ENCODE results near the gene COA3. TPM values are rescaled to one million over a fixed set of nuclear protein-coding genes. Genes with fewer than 3 reads are reported as not detected.

The COA3 gene
- total and polyA plus RNA-seq, 2 experiments from 2014 or later, result 81.2 to 138 TPM

DNA sequence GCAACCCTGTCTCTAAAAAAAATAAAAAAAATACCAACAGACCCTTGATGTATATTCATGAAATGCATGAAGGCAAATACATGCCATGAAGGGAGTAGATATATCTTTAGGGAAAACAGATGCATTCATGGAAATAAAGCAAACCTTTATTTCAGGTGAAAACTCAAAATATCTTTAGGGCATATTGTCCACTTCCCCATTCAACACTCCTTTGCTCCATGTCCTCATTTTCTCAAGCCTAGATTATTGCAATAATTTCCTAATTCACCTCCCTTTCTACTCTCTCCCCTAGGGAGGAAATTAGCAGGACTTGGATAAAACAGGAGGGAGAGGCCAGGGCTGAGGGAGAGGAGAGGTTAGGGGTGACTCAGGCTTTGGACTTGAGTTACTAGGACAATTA, 31.0 kb downstream of the COA3 start:
- Mint-ChIP-seq H3K4me3 (no peak overlapping the region; the same call in 2 of the 3 replicates), H3K27ac (no peak overlapping the region)

More for the DNA sequence above, 31.0 kb downstream of the COA3 start:
- H2AFZ ChIP-seq, result no peak overlapping the region
- ATAC-seq (no peak), DNase-seq (ENCODE audit: low spot score) (no peak)
- no peaks in the 10 kb centered on the region for H3K36me3 Mint-ChIP-seq (ENCODE audit: low read depth)
- H3K4me3 ChIP-seq, result no peak overlapping the region
- H3K36me3 ChIP-seq (ENCODE audit: insufficient read depth), result no peaks in the 10 kb centered on the region
- H3K79me2 ChIP-seq (replicated peaks; ENCODE audit: insufficient read depth), result no peaks in the 10 kb centered on the region
- no peak overlapping the region for H3K4me2 ChIP-seq
- TF ChIP-seq, protein P1, sequence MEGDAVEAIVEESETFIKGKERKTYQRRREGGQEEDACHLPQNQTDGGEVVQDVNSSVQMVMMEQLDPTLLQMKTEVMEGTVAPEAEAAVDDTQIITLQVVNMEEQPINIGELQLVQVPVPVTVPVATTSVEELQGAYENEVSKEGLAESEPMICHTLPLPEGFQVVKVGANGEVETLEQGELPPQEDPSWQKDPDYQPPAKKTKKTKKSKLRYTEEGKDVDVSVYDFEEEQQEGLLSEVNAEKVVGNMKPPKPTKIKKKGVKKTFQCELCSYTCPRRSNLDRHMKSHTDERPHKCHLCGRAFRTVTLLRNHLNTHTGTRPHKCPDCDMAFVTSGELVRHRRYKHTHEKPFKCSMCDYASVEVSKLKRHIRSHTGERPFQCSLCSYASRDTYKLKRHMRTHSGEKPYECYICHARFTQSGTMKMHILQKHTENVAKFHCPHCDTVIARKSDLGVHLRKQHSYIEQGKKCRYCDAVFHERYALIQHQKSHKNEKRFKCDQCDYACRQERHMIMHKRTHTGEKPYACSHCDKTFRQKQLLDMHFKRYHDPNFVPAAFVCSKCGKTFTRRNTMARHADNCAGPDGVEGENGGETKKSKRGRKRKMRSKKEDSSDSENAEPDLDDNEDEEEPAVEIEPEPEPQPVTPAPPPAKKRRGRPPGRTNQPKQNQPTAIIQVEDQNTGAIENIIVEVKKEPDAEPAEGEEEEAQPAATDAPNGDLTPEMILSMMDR (conservative IDR thresholded peaks at IDR 0.05; ENCODE audit: low read depth in 2 of 2), result no peak
- TF ChIP-seq ZNF114 (CRISPR knock-in tag; IDR thresholded peaks at IDR 0.05) (no peak), EZH2phosphoT487 (IDR thresholded peaks at IDR 0.05; ENCODE audit: unreplicated experiment) (no peak), JUNB (IDR thresholded peaks at IDR 0.05; ENCODE audit: unreplicated experiment) (no peak), STAT1 (IDR thresholded peaks at IDR 0.05; ENCODE audit: unreplicated experiment) (no peak), CREB1 (CRISPR knock-in tag; IDR thresholded peaks at IDR 0.05; ENCODE audit: low read depth) (no peak), EZH2 (IDR thresholded peaks at IDR 0.05; ENCODE audit: low read depth, unreplicated experiment) (no peak), POLR2AphosphoS5 (IDR thresholded peaks at IDR 0.05; ENCODE audit: low read depth) (no peak), ZNF331 (CRISPR knock-in tag; IDR thresholded peaks at IDR 0.05; ENCODE audit: low read depth) (no peak), NANOG (IDR thresholded peaks at IDR 0.05; ENCODE audit: borderline replicate concordance) (no peak), ZNF462 (CRISPR knock-in tag; IDR thresholded peaks at IDR 0.05) (no peak)
- TF ChIP-seq, protein P2, sequence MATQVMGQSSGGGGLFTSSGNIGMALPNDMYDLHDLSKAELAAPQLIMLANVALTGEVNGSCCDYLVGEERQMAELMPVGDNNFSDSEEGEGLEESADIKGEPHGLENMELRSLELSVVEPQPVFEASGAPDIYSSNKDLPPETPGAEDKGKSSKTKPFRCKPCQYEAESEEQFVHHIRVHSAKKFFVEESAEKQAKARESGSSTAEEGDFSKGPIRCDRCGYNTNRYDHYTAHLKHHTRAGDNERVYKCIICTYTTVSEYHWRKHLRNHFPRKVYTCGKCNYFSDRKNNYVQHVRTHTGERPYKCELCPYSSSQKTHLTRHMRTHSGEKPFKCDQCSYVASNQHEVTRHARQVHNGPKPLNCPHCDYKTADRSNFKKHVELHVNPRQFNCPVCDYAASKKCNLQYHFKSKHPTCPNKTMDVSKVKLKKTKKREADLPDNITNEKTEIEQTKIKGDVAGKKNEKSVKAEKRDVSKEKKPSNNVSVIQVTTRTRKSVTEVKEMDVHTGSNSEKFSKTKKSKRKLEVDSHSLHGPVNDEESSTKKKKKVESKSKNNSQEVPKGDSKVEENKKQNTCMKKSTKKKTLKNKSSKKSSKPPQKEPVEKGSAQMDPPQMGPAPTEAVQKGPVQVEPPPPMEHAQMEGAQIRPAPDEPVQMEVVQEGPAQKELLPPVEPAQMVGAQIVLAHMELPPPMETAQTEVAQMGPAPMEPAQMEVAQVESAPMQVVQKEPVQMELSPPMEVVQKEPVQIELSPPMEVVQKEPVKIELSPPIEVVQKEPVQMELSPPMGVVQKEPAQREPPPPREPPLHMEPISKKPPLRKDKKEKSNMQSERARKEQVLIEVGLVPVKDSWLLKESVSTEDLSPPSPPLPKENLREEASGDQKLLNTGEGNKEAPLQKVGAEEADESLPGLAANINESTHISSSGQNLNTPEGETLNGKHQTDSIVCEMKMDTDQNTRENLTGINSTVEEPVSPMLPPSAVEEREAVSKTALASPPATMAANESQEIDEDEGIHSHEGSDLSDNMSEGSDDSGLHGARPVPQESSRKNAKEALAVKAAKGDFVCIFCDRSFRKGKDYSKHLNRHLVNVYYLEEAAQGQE (IDR thresholded peaks at IDR 0.05; ENCODE audit: unreplicated experiment), result no peak
- TF ChIP-seq, protein P3, sequence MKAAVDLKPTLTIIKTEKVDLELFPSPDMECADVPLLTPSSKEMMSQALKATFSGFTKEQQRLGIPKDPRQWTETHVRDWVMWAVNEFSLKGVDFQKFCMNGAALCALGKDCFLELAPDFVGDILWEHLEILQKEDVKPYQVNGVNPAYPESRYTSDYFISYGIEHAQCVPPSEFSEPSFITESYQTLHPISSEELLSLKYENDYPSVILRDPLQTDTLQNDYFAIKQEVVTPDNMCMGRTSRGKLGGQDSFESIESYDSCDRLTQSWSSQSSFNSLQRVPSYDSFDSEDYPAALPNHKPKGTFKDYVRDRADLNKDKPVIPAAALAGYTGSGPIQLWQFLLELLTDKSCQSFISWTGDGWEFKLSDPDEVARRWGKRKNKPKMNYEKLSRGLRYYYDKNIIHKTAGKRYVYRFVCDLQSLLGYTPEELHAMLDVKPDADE (IDR thresholded peaks at IDR 0.05), result no peak
- peaks cover 8% of the 10 kb centered on the region; the same call in 1 of the 2 replicates for H3K4me1 ChIP-seq (ENCODE audit: insufficient read depth)
- no peaks in the 10 kb centered on the region for H3K9me3 Mint-ChIP-seq
- H3K27ac ChIP-seq (ENCODE audit: low read depth), result no peak overlapping the region
- H3K27me3 Mint-ChIP-seq (ENCODE audit: insufficient read depth, low read depth, poor library complexity), result peaks cover 21% of the 10 kb centered on the region
- H3K9me2 ChIP-seq (ENCODE audit: insufficient read depth), result no peaks in the 10 kb centered on the region
- H4K20me1 ChIP-seq (replicated peaks; ENCODE audit: insufficient read depth), result no peaks in the 10 kb centered on the region
- H3K4me1 Mint-ChIP-seq, result peaks cover 10% of the 10 kb centered on the region
- H3F3A ChIP-seq (replicated peaks; ENCODE audit: low read depth), result no peaks in the 10 kb centered on the region
- peaks cover 4% of the 10 kb centered on the region; the same call in 1 of the 2 replicates for H3K27me3 ChIP-seq (ENCODE audit: insufficient read depth)

Data from GM23338 (cell line).